Measurements from ENCODE around the gene CTBP1. TPM values are rescaled to one million over a fixed set of nuclear protein-coding genes. Genes with fewer than 3 reads are reported as not detected.

CTBP1 gene
- total RNA-seq, 2 experiments from 2014 or later: 135 to 141 TPM

- Mint-ChIP-seq H3K4me1 (peaks cover 39% of the 10 kb centered on the region), H3K27ac (peak overlapping the region; percentile 89)
These were observed 41.4 kb upstream of the CTBP1 start for GRCh38 chr4:1290165-1290977.

GRCh38 chr4:1289207-1290164 is 40.6 kb upstream of the CTBP1 start, which contains the start of gene MAEA:
Gene MAEA, plus strand, starts transcription at chr4:1289891. Its CDS starts 23 bp downstream, at chr4:1289914.
- H3K9me3 Mint-ChIP-seq: peaks cover 4% of the 10 kb centered on the region
- peak within 1 kb of the TSS; percentile 91 for H3K27ac Mint-ChIP-seq
- H3K4me3 Mint-ChIP-seq: peak within 1 kb of the TSS; percentile 98
- no peaks in the 10 kb centered on the region for H3K27me3 Mint-ChIP-seq
- peak; percentile 98 for DNase-seq
- peaks cover 32% of the 10 kb centered on the region for H3K4me1 Mint-ChIP-seq
- peaks cover 2% of the 10 kb centered on the region for H3K36me3 Mint-ChIP-seq

More at GRCh38 chr4:1290165-1290977, 41.4 kb upstream of the CTBP1 start:
- peaks cover 2% of the 10 kb centered on the region for H3K36me3 Mint-ChIP-seq
- peak overlapping the region; percentile 98 for H3K4me3 Mint-ChIP-seq
- H3K9me3 Mint-ChIP-seq: peaks cover 4% of the 10 kb centered on the region
- DNase-seq: no peak
- no peaks in the 10 kb centered on the region for H3K27me3 Mint-ChIP-seq

GRCh38 chr4:1288786-1289185 is 39.9 kb upstream of the CTBP1 start:
- H3K4me3 Mint-ChIP-seq: peak overlapping the region; percentile 98
- DNase-seq: no peak
- peaks cover 4% of the 10 kb centered on the region for H3K9me3 Mint-ChIP-seq
- H3K27ac Mint-ChIP-seq: peak overlapping the region; percentile 91
- H3K4me1 Mint-ChIP-seq: peaks cover 31% of the 10 kb centered on the region
- H3K36me3 Mint-ChIP-seq: peaks cover 2% of the 10 kb centered on the region
- H3K27me3 Mint-ChIP-seq: no peaks in the 10 kb centered on the region

- peak; percentile 64 for DNase-seq
- peaks cover 4% of the 10 kb centered on the region for H3K27me3 Mint-ChIP-seq
- no peak overlapping the region for H3K27ac Mint-ChIP-seq
- no peak overlapping the region for H3K4me3 Mint-ChIP-seq
- peaks cover 11% of the 10 kb centered on the region for H3K4me1 Mint-ChIP-seq
- H3K9me3 Mint-ChIP-seq: peaks cover 4% of the 10 kb centered on the region
- H3K36me3 Mint-ChIP-seq: no peaks in the 10 kb centered on the region
These were observed 37.0 kb upstream of the CTBP1 start for GRCh38 chr4:1285790-1286553.

- H3K27ac Mint-ChIP-seq: no peak overlapping the region
- peaks cover 4% of the 10 kb centered on the region for H3K27me3 Mint-ChIP-seq
- no peaks in the 10 kb centered on the region for H3K36me3 Mint-ChIP-seq
- H3K4me1 Mint-ChIP-seq: peaks cover 7% of the 10 kb centered on the region
- H3K9me3 Mint-ChIP-seq: peaks cover 4% of the 10 kb centered on the region
- no peak overlapping the region for H3K4me3 Mint-ChIP-seq
- no peak for DNase-seq
These were observed 36.3 kb upstream of the CTBP1 start for GRCh38 chr4:1285151-1285789.

- H3K9me3 Mint-ChIP-seq: peaks cover 4% of the 10 kb centered on the region
- DNase-seq: no peak
- H3K4me3 Mint-ChIP-seq: no peak overlapping the region
- peaks cover 5% of the 10 kb centered on the region for H3K4me1 Mint-ChIP-seq
- H3K36me3 Mint-ChIP-seq: no peaks in the 10 kb centered on the region
- H3K27ac Mint-ChIP-seq: no peak overlapping the region
- peaks cover 4% of the 10 kb centered on the region for H3K27me3 Mint-ChIP-seq
These were observed 34.8 kb upstream of the CTBP1 start for GRCh38 chr4:1283711-1284110.

- Mint-ChIP-seq H3K4me1 (no peaks in the 10 kb centered on the region), H3K27me3 (peaks cover 4% of the 10 kb centered on the region), H3K27ac (no peak overlapping the region), H3K36me3 (no peaks in the 10 kb centered on the region), H3K9me3 (no peaks in the 10 kb centered on the region), H3K4me3 (no peak overlapping the region)
- DNase-seq: no peak
These were observed 30.3 kb upstream of the CTBP1 start for GRCh38 chr4:1279253-1279652.

GRCh38 chr4:1277667-1278665 is 29.0 kb upstream of the CTBP1 start:
- Mint-ChIP-seq H3K27me3 (peaks cover 4% of the 10 kb centered on the region), H3K4me1 (no peaks in the 10 kb centered on the region), H3K36me3 (no peaks in the 10 kb centered on the region), H3K4me3 (no peak overlapping the region), H3K9me3 (no peaks in the 10 kb centered on the region), H3K27ac (no peak overlapping the region)
- DNase-seq: no peak

GRCh38 chr4:1276984-1277383 is 28.1 kb upstream of the CTBP1 start:
- DNase-seq: no peak
- H3K27me3 Mint-ChIP-seq: no peaks in the 10 kb centered on the region
- H3K9me3 Mint-ChIP-seq: no peaks in the 10 kb centered on the region
- no peaks in the 10 kb centered on the region for H3K36me3 Mint-ChIP-seq
- H3K4me3 Mint-ChIP-seq: no peak overlapping the region
- H3K4me1 Mint-ChIP-seq: no peaks in the 10 kb centered on the region
- no peak overlapping the region for H3K27ac Mint-ChIP-seq

GRCh38 chr4:1274871-1275270 is 25.9 kb upstream of the CTBP1 start:
- Mint-ChIP-seq H3K4me1 (no peaks in the 10 kb centered on the region), H3K36me3 (peaks cover 3% of the 10 kb centered on the region), H3K27me3 (no peaks in the 10 kb centered on the region), H3K27ac (no peak overlapping the region), H3K4me3 (no peak overlapping the region), H3K9me3 (peaks cover 2% of the 10 kb centered on the region)
- no peak for DNase-seq

GRCh38 chr4:1271686-1272085 is 22.8 kb upstream of the CTBP1 start:
- Mint-ChIP-seq H3K27ac (no peak overlapping the region), H3K4me1 (peaks cover 10% of the 10 kb centered on the region), H3K4me3 (no peak overlapping the region), H3K27me3 (no peaks in the 10 kb centered on the region), H3K36me3 (peaks cover 3% of the 10 kb centered on the region), H3K9me3 (peaks cover 9% of the 10 kb centered on the region)
- DNase-seq: no peak

GRCh38 chr4:1269209-1269608 is 20.3 kb upstream of the CTBP1 start:
- Mint-ChIP-seq H3K4me3 (no peak overlapping the region), H3K36me3 (peaks cover 15% of the 10 kb centered on the region)

More at GRCh38 chr4:1269209-1269608, 20.3 kb upstream of the CTBP1 start:
- Mint-ChIP-seq H3K9me3 (peaks cover 9% of the 10 kb centered on the region), H3K4me1 (peaks cover 15% of the 10 kb centered on the region), H3K27me3 (no peaks in the 10 kb centered on the region), H3K27ac (no peak overlapping the region)
- no peak for DNase-seq

Measured in activated naive CD8-positive, alpha-beta T cell treated with anti-CD3 and anti-CD28 coated beads for 36 hours (primary cell).